Upper lobe of left lung (tissue), 6 donors: ENCODE measurements around the gene PPFIA2. TPM values are rescaled to one million over a fixed set of nuclear protein-coding genes. Genes with fewer than 3 reads are reported as not detected.

Experiments used
- ATAC-seq, 2 donors: fragments of 200-7000 bp; cut with Tn5 transposase; one replicate each; pipeline ENCODE4 v1.9.1; 2022; ENCODE audit warnings: mild to moderate bottlenecking in 2 of 2, moderate library complexity in 2 of 2; ENCODE audit not compliant: low FRiP score in 2 of 2
- DNase-seq, 2 donors: peaks; one replicate each; pipeline ENCODE4 v3.0.0-alpha.2; 2019 to 2020
- H3K27ac ChIP-seq, 4 donors: fragments of 200-600 bp; sonication (generic); one replicate each; pipeline ENCODE4 v1.5.1; 2016 to 2019
- H3K27me3 ChIP-seq, 4 donors: fragments of 200-600 bp; sonication (generic); one replicate each; pipeline ENCODE4 v1.5.1; 2017 to 2019
- H3K36me3 ChIP-seq, 4 donors: fragments of 200-600 bp; sonication (generic); one replicate each; pipeline ENCODE4 v1.5.1; 2016 to 2019
- H3K4me1 ChIP-seq, 4 donors: fragments of 200-600 bp; sonication (generic); one replicate each; pipeline ENCODE4 v1.5.1; 2018 to 2019
- H3K4me3 ChIP-seq, 4 donors: fragments of 200-600 bp; sonication (generic); one replicate each; pipeline ENCODE4 v1.5.1; 2017 to 2019; ENCODE audit warnings: mild to moderate bottlenecking in 2 of 4, moderate library complexity in 1 of 4
- H3K9me3 ChIP-seq, 4 donors: fragments of 200-600 bp; sonication (generic); one replicate each; pipeline ENCODE4 v1.5.1; 2018 to 2019
- EP300 ChIP-seq, 4 donors: sonication (generic); formaldehyde crosslinking; IDR thresholded peaks; one replicate each; pipeline ENCODE4 v1.5.1; 2017; ENCODE audit warnings: antibody characterized with exemption in 4 of 4, control low read depth in 2 of 4
- POLR2A ChIP-seq, 4 donors: fragments of 450-650 bp; IDR thresholded peaks; one replicate each; pipeline ENCODE4 v1.5.1; 2016 to 2017; ENCODE audit warnings: antibody characterized with exemption in 4 of 4, mild to moderate bottlenecking in 2 of 4
- POLR2AphosphoS5 ChIP-seq, 2 donors: sonication (generic); formaldehyde crosslinking; IDR thresholded peaks; one replicate each; pipeline ENCODE4 v1.5.1; 2017; ENCODE audit warnings: antibody characterized with exemption in 2 of 2
- WGBS, 2 donors: methylation state at CpG; one replicate each; pipeline ENCODE4 v1.1.5; 2017 to 2018; 5-methylcytosine and 5-hydroxymethylcytosine counted together
- total RNA-seq, 6 donors: library from RNA; depleted of rRNA in 4 of 6; stranded (reverse); fragments of >200 nt in 4 of 6; gene quantifications; one replicate each; pipeline versions ENCODE4 v1.1.0 to v1.2.1, GENCODE V29; 2016 to 2021
- TF ChIP-seq, protein P1 (sequence below), 6 experiments: fragments of 450-650 bp in 4 of 6; fragments of 200-600 bp in 2 of 6; sonication (generic) in 2 of 6; IDR thresholded peaks; one replicate each; pipeline ENCODE4 v1.5.1; 2016 to 2019; ENCODE audit warnings: antibody characterized with exemption in 6 of 6
- donor health status: DM: no; HTN: no; CAD: no; lungs with moderate emphysema.
- donor health status: DM: no; HTN: yes; CAD: no; lungs with severe emphysema.

Gene PPFIA2
- total RNA-seq, 6 donors from 2014 or later: 1.3 to 7.3 (median 2.6) TPM

DNA sequence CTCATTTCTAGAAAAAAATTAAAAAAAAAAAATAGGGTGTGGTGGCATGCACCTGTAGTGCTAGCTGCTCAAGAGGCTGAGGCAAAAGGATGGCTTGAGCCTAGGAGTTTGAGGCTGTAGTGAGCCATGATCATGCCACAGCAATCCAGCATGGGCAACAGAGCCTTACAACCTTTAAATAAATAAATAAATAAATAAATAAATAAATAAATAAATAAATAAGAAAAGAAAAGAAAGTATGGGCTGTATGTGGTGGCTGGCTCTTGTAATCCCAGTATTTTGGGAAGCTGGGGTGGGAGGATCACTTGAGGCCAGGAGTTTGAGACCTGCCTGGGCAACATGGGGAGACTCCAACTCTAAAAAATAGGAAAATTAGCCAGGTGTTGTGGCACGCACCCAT is 373.0 kb downstream of the PPFIA2 start:
- WGBS, 2 donors: 88 to 100% methylated on average over 1 of the region's 1 CpG
- no peak for DNase-seq
- TF ChIP-seq, protein P1, sequence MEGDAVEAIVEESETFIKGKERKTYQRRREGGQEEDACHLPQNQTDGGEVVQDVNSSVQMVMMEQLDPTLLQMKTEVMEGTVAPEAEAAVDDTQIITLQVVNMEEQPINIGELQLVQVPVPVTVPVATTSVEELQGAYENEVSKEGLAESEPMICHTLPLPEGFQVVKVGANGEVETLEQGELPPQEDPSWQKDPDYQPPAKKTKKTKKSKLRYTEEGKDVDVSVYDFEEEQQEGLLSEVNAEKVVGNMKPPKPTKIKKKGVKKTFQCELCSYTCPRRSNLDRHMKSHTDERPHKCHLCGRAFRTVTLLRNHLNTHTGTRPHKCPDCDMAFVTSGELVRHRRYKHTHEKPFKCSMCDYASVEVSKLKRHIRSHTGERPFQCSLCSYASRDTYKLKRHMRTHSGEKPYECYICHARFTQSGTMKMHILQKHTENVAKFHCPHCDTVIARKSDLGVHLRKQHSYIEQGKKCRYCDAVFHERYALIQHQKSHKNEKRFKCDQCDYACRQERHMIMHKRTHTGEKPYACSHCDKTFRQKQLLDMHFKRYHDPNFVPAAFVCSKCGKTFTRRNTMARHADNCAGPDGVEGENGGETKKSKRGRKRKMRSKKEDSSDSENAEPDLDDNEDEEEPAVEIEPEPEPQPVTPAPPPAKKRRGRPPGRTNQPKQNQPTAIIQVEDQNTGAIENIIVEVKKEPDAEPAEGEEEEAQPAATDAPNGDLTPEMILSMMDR (IDR thresholded peaks at IDR 0.05): no peak
- TF ChIP-seq EP300 (IDR thresholded peaks at IDR 0.05) (no peak), POLR2AphosphoS5 (IDR thresholded peaks at IDR 0.05) (no peak), POLR2A (IDR thresholded peaks at IDR 0.05) (no peak)
- no peak overlapping the region for H3K27ac ChIP-seq
- H3K4me3 ChIP-seq: no peak overlapping the region
- no peaks in the 10 kb centered on the region for H3K27me3 ChIP-seq
- H3K9me3 ChIP-seq: peaks cover 0 to 2% (median 0%) of the 10 kb centered on the region in 4 donors
- ATAC-seq: no peak
- H3K36me3 ChIP-seq: no peaks in the 10 kb centered on the region
- no peaks in the 10 kb centered on the region for H3K4me1 ChIP-seq

DNA sequence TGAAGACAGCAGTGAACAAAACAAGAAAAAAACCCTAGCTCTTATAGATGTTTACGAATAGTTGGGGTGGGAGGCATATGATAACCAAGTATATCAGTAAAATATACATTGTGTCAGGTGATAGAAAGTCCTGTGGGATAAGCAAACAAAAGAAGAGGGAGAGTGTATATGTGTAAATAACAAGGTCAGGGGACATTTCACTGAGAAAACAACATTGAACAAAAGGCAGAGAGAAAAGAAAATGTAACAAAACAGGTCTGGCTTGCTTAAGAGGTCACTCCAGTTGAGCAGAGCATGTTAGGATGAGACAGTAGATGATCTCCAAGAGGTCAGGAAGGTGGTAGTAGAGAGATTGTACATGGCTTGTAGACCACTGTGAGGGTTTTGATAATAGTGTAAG is 377.2 kb downstream of the PPFIA2 start:
- no peaks in the 10 kb centered on the region for H3K27me3 ChIP-seq
- no peaks in the 10 kb centered on the region for H3K4me1 ChIP-seq
- TF ChIP-seq, protein P1 (IDR thresholded peaks at IDR 0.05): no peak
- TF ChIP-seq EP300 (IDR thresholded peaks at IDR 0.05) (no peak), POLR2AphosphoS5 (IDR thresholded peaks at IDR 0.05) (no peak), POLR2A (IDR thresholded peaks at IDR 0.05) (no peak)
- no peak overlapping the region for H3K4me3 ChIP-seq
- no peak overlapping the region for H3K27ac ChIP-seq
- no peaks in the 10 kb centered on the region for H3K36me3 ChIP-seq
- H3K9me3 ChIP-seq: no peaks in the 10 kb centered on the region
- no peak for ATAC-seq
- WGBS, 2 donors: 93% methylated on average over 1 of the region's 1 CpG
- no peak for DNase-seq

DNA sequence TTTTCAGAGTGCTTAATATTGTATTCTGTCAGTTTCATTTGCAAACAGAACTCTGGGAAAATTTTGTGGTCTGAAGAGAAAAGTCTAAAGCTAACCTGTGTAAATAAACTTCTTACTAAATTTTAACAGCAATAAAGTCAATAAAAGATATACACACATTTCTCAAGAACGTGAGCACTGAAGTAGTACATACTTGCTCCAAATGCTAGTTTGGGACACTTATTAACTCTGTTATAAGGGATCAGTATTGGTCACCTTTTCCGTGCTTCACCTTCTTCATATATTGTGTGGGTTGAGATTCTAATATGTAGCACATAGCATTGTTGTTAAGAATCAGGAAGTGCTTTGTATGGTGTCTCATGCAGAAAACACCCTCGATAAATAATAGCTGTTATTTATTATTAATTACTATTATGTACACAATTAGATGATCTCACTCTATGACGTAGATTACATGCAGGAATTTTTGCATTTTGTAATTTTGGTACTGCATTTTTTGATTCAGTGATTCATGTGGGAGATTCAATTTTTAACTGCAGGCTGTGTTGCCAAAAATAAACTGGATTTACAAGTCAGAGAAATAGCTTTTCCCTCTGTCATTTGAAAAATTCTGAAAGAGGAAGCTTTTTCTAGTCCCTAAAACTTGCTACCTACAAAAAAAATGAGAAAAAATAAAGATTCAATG is 380.4 kb downstream of the PPFIA2 start:
- no peaks in the 10 kb centered on the region for H3K27me3 ChIP-seq
- WGBS, 2 donors: 46 to 53% methylated on average over 4 of the region's 4 CpGs

DNA sequence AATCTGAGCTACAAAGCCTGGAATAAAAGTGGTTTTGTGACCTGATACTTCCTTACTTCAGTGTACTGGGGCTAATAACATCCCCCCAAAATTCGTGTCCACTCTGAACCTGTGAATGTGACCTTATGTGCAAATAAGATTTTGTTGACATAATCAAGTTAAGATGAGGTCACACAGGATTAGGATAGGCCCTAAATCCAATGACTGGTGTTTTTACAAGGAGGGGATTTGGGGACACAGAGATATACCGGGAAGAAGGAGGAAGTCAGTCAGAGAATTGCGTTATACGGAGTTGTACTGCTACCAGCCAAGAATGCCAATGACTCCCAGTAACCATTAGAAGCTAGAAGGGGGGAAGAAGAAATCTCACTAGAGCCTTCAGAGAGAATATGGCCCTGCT is 381.4 kb downstream of the PPFIA2 start:
- Histone ChIP-seq H3K36me3 (no peaks in the 10 kb centered on the region), H3K4me1 (no peaks in the 10 kb centered on the region), H3K27me3 (no peaks in the 10 kb centered on the region), H3K27ac (no peak overlapping the region), H3K4me3 (no peak overlapping the region), H3K9me3 (no peaks in the 10 kb centered on the region)
- no peak for ATAC-seq
- 80 to 89% methylated on average over 4 of the region's 4 CpGs for WGBS, 2 donors
- TF ChIP-seq, protein P1 (IDR thresholded peaks at IDR 0.05): no peak
- TF ChIP-seq POLR2AphosphoS5 (IDR thresholded peaks at IDR 0.05) (no peak), POLR2A (IDR thresholded peaks at IDR 0.05) (no peak), EP300 (IDR thresholded peaks at IDR 0.05) (no peak)
- DNase-seq: no peak

More for the DNA sequence above, 380.4 kb downstream of the PPFIA2 start:
- DNase-seq: no peak
- H3K36me3 ChIP-seq: no peaks in the 10 kb centered on the region
- TF ChIP-seq POLR2AphosphoS5 (IDR thresholded peaks at IDR 0.05) (no peak), EP300 (IDR thresholded peaks at IDR 0.05) (no peak), POLR2A (IDR thresholded peaks at IDR 0.05) (no peak)
- TF ChIP-seq, protein P1 (IDR thresholded peaks at IDR 0.05): no peak
- H3K4me3 ChIP-seq: no peak overlapping the region
- no peaks in the 10 kb centered on the region for H3K9me3 ChIP-seq
- H3K4me1 ChIP-seq: no peaks in the 10 kb centered on the region
- H3K27ac ChIP-seq: no peak overlapping the region
- ATAC-seq: no peak

DNA sequence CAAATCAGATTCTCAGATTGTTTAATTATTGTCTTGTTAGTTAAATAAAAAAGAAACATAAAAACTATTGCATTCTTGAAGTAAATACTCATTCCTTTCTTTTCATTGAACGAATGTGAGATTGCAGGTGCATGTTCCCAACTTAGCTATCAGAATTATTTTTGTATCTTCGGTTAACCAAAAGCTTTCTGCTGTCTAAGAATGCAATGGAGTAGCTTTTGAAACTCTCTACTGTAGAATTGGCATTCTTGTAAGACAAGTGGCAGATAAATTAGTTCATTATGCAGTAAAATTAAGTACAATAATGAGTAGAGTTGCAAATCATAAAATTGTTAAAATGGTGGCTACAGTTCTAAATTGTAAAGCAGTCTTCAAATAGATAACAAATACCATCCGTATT is 383.2 kb downstream of the PPFIA2 start:
- Histone ChIP-seq H3K4me1 (no peaks in the 10 kb centered on the region), H3K27ac (no peak overlapping the region), H3K4me3 (no peak overlapping the region), H3K36me3 (no peaks in the 10 kb centered on the region), H3K9me3 (no peaks in the 10 kb centered on the region), H3K27me3 (no peaks in the 10 kb centered on the region)
- TF ChIP-seq, protein P1 (IDR thresholded peaks at IDR 0.05): no peak
- TF ChIP-seq EP300 (IDR thresholded peaks at IDR 0.05) (no peak), POLR2A (IDR thresholded peaks at IDR 0.05) (no peak), POLR2AphosphoS5 (IDR thresholded peaks at IDR 0.05) (no peak)
- no peak for ATAC-seq
- no peak for DNase-seq
- 47 to 88% methylated on average over 3 of the region's 3 CpGs for WGBS, 2 donors
